Nephron progenitor cell (in vitro differentiated cells): Measurements from ENCODE around the gene TSPAN1.

Experiments
- DNase-seq: peaks from one replicate; pipeline ENCODE4 v3.0.0; 2021
- H3K27ac Mint-ChIP-seq: 2 replicates; pipeline ENCODE4 v1.8.0; 2021; ENCODE audit warnings: mild to moderate bottlenecking, moderate library complexity, mixed read lengths
- H3K27me3 Mint-ChIP-seq: 2 replicates; pipeline ENCODE4 v1.8.0; 2021; ENCODE audit warnings: mild to moderate bottlenecking, low read depth, mixed read lengths; ENCODE audit not compliant: poor library complexity
- H3K36me3 Mint-ChIP-seq: 2 replicates; pipeline ENCODE4 v1.8.0; 2021; ENCODE audit warnings: low read depth, mixed read lengths
- H3K4me1 Mint-ChIP-seq: 2 replicates; pipeline ENCODE4 v1.8.0; 2021; ENCODE audit warnings: mixed read lengths
- H3K4me3 Mint-ChIP-seq: 2 replicates; pipeline ENCODE4 v1.8.0; 2021; ENCODE audit warnings: mild to moderate bottlenecking, moderate library complexity, mixed read lengths
- H3K9me3 Mint-ChIP-seq: 2 replicates; pipeline ENCODE4 v1.8.0; 2021; ENCODE audit warnings: mild to moderate bottlenecking, moderate library complexity, mixed read lengths
- TF ChIP-seq, protein P1 (sequence below): fragments of 200-600 bp; sonication (generic); IDR thresholded peaks from 2 replicates; pipeline ENCODE4 v1.5.0; 2021; ENCODE audit warnings: antibody characterized with exemption

Gene TSPAN1

DNA sequence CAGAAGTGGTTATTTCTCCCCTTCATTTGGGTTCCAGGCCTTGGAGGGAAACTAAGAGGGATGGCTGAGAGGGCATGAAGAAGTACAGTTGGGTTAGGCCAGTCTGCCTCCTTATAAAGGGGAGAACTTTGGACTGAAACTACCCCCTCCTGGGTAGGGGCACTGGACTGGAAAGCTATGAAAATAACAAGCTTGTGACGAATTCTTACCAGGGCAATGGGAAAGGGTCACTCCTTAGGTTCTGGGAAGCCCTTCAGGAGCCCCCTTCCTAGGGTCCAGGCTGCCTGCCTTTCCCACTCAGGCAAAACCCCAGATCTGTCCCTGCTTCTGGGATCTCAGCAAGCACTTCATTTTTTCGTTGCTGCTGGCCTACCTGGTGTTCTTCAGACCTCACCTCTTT is 11.2 kb downstream of the TSPAN1 start:
- Mint-ChIP-seq H3K36me3 (peaks cover 24% of the 10 kb centered on the region), H3K27me3 (no peaks in the 10 kb centered on the region), H3K4me1 (peaks cover 13% of the 10 kb centered on the region), H3K9me3 (no peaks in the 10 kb centered on the region), H3K27ac (peak overlapping the region; percentile 22), H3K4me3 (no peak overlapping the region)
- TF ChIP-seq, protein P1, sequence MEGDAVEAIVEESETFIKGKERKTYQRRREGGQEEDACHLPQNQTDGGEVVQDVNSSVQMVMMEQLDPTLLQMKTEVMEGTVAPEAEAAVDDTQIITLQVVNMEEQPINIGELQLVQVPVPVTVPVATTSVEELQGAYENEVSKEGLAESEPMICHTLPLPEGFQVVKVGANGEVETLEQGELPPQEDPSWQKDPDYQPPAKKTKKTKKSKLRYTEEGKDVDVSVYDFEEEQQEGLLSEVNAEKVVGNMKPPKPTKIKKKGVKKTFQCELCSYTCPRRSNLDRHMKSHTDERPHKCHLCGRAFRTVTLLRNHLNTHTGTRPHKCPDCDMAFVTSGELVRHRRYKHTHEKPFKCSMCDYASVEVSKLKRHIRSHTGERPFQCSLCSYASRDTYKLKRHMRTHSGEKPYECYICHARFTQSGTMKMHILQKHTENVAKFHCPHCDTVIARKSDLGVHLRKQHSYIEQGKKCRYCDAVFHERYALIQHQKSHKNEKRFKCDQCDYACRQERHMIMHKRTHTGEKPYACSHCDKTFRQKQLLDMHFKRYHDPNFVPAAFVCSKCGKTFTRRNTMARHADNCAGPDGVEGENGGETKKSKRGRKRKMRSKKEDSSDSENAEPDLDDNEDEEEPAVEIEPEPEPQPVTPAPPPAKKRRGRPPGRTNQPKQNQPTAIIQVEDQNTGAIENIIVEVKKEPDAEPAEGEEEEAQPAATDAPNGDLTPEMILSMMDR: no peak
- no peak for DNase-seq

DNA sequence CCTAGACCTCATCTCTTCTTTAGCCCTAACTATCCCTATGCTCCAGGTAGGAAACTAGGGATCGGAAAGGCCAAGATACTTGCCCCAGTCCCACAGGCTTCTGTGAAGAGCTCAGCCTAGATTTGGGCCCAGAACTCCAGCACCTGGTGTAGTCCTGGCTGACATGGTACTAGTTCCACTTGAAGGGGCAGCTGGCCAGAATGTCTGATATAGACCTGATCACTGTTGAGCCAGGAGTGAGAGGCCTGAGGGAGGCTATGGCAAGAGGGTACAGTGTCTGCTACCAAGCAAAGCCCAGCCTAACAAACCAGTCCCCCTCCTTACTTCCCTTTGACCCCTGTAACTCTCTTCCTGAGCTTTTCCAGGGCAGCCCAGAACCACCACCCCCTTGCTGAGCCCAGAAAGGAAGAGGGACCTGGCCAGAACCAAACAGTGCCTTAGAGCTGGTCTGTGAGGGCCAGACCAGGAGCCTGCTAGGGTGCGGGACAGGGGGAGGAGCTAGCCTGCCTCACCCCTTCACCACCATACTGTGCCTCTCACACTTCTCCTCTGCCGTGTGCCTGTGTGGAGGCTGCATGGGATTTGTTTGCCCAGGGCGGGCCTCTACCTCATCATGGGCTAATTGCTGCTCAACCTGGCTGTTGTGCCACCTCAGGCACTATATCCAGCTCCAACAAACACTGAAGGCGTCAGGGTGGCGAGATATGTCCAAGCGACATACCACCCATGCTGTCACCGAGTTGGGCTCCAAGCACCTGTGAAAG is 12.4 kb downstream of the TSPAN1 start:
- Mint-ChIP-seq H3K36me3 (peaks cover 27% of the 10 kb centered on the region), H3K4me3 (no peak overlapping the region), H3K27ac (no peak overlapping the region), H3K27me3 (no peaks in the 10 kb centered on the region), H3K4me1 (peaks cover 13% of the 10 kb centered on the region), H3K9me3 (no peaks in the 10 kb centered on the region)
- TF ChIP-seq, protein P1: no peak
- DNase-seq: no peak

DNA sequence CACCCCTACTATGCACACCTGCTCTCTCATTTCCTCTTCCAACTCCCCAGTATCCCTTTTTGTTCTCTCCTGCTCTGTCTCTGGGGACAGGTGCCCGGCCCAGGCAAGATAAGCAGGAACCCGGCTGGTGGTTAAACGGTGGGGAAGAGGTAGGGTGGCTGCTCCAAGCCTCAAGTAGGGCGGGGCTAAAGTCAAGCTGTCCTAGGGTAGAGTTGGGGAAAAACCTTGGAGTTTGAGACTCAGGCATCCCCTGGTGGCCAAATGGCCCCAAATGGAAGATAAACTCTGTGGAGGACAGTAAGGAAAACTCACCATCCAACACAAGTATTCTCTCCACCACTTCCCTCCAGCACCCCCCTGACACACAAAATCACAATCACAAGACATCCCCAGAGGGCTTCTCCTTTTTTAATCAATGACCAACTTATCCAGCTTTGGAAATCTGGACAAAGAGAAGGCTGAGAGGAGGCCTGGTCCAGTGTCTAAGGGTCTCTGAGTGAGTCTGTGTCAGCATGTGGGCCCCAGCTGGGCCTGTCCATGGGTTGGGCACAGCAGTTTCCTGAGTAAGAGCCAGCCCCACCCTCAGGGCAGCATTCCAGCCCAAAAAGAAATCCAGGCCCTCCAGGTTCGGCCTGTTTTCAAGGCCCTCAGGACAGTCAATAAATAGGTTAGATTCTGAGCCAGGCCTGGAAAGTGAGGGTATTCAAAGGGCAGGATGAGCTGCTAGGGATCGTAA is 13.6 kb downstream of the TSPAN1 start:
- Mint-ChIP-seq H3K36me3 (peaks cover 33% of the 10 kb centered on the region), H3K27me3 (no peaks in the 10 kb centered on the region), H3K9me3 (no peaks in the 10 kb centered on the region), H3K4me1 (peaks cover 8% of the 10 kb centered on the region), H3K4me3 (no peak overlapping the region), H3K27ac (no peak overlapping the region)
- TF ChIP-seq, protein P1: no peak
- DNase-seq: no peak

DNA sequence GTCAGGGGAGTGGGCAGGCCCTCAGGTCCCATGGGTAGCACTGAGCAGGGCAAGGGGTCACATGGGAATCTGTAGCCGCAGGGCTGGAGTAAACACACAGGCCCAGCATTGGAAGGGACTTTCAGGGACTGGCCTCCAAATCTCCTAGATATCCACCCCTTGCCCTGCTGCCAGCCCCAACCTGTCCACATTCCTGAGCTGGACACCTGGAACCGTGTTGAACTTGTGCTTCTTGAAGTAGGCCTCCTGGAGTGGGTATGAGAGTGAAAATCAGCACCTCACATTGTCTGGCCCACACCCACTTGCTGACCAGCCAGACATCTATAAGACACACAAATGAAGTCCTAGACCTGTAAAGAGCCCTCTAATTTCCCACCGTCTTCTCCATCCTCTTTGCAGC is 15.7 kb downstream of the TSPAN1 start:
- DNase-seq: no peak
- Mint-ChIP-seq H3K4me3 (no peak overlapping the region), H3K4me1 (no peaks in the 10 kb centered on the region), H3K36me3 (peaks cover 33% of the 10 kb centered on the region), H3K9me3 (no peaks in the 10 kb centered on the region), H3K27ac (no peak overlapping the region), H3K27me3 (no peaks in the 10 kb centered on the region)
- TF ChIP-seq, protein P1: no peak

DNA sequence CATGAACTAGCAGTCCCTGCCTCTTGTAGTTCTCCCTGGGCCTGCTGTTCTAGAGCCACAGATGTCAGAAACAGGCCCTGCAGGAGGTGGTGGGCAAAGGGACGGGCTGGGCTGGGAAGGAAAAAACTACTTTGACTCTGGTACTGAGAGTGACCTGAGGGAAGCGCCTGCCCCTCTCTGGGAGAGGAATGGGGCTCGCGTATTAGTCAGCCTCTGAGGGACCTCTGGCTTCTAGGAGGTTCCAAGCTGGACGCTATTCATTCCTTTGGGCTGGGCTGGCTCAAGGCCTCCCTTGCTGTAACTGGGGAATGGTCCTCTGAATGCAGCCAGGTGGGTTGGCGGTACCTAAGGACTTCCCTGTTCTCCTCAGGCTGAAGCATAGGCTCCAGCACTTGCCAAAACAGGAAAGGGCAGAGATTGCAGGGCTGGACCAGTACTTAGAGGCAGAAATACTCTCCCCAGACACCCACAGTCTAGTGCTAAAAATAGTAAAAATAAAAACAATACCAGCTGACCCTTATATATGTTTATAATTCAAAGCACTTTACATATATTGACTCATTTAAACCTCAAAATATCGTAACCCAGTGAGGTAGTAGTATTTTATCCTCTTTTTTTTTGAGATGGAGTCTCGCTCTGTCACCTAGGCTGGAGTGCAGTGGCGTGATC is 16.3 kb downstream of the TSPAN1 start:
- TF ChIP-seq, protein P1: no peak
- Mint-ChIP-seq H3K4me1 (no peaks in the 10 kb centered on the region), H3K4me3 (no peak overlapping the region), H3K9me3 (no peaks in the 10 kb centered on the region), H3K36me3 (peaks cover 36% of the 10 kb centered on the region), H3K27ac (no peak overlapping the region), H3K27me3 (no peaks in the 10 kb centered on the region)
- no peak for DNase-seq
